ENCODE measurements around the gene PIWIL4.

The PIWIL4 gene

DNA sequence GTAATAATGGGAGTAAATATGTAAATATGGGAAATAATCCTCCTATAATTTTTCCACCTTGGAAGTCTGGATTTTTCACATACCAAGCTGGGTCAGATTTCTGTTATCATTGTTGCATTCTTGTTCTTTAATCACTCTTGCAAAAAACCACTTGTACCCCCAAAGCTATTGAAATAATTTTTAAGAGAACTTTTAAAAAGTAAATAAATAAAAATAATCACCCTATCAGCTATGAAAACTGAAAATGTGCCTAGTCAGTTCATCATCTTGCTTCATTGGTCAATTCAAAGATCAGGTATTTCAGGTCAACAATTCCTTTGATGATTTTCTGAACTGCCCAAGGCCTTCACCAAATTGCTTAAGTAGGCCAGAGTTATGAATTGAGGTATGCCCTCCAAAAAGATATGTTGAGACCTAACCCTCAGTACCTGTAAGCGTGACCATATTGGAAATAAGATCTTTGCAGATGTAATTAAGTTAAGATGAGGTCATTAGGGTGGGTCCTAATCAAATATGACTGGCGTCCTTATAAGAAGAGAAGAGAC is 95.8 kb downstream of the PIWIL4 start:
- no peak for DNase-seq (ENCODE audit: low read depth in 2 of 2)

DNA sequence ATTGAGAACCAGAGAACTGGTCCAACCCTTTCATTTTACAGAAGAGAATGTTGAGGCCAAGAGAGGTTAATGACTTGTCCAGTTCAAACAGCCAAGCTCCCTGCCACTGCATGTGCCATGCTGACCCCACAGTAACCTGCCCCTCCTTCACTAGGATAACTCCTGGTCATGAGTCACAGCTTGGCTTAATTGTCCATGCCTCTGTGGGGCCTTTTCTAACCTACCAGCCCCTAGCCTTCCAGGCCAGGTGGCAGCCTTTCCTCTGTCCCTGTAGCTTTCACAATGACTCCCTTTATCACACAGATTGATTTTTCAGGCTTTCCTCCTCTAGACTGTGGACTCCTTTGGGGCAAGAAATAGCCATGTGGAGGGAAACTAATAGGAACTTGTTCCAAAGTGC is 97.2 kb downstream of the PIWIL4 start:
- no peak for DNase-seq (ENCODE audit: low read depth in 2 of 2)

DNA sequence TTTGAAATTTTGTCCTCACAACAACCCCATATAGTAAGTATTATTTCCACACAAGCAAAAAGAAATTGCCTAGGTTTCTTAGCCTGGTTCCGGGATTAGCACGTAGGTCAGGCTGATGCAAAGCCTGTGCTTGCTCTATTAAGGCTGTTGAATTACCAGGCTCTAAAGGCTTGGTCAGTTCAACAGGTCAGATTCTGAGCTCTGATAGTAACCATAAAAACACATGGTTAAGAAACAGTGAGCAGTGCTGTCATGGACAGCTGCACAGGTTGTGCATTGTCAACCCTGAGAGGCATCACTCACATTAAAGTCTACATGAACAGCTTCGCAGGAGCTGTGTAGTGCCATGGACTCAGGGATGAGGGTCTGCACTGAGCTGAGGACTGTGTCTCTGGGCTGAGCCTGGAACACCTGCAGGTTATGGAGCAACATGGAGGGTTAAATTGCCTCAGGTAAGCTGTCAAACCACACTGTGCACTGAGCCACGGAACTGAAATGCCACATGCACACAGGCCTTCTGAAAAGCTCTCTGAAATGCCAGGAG is 98.0 kb downstream of the PIWIL4 start:
- DNase-seq (ENCODE audit: low read depth in 2 of 2), result no peak

DNA sequence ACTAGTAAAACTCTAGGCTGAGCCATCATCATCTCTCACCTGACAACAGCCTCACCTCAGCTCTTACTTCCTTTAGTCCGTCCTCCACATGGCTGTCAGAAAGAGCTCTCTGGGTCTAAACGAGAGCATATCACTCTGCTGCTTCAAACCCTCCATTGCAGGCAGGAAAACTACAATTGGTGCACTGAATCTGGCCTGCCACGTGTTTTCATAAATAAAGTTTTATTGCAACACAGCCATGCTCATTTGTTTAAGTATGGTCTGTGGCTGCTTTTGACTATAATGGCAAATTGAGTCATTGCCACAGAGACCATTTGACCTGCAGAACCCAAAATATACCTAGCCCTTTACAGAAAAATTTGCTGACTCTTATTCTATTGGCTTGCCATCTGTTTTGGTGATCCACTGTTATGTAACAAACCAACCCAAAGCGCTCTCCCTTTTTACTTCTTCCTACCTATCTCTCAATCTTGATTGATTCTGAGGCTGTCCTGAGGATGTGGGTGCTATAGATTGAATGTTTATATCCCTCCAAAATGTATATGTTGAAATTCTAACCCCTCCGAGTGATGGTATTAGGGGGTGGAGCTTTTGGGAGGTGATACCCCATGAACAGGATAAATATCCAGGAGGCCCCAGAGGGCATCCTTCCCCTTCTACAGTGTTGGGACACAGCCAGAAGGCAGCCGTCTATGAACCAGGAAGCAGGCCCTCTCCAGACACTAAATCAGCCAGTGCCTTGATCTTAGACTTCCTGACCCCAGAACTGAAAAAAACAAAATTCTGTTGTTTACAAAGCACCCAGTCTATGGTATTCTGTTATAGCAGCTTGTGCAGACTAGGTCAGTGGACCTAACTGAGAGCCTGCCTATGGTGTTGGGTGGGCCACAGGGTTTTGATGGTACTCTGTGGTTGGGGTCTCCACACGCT is 99.9 kb downstream of the PIWIL4 start:
- no peak for DNase-seq (ENCODE audit: low read depth in 2 of 2)

DNA sequence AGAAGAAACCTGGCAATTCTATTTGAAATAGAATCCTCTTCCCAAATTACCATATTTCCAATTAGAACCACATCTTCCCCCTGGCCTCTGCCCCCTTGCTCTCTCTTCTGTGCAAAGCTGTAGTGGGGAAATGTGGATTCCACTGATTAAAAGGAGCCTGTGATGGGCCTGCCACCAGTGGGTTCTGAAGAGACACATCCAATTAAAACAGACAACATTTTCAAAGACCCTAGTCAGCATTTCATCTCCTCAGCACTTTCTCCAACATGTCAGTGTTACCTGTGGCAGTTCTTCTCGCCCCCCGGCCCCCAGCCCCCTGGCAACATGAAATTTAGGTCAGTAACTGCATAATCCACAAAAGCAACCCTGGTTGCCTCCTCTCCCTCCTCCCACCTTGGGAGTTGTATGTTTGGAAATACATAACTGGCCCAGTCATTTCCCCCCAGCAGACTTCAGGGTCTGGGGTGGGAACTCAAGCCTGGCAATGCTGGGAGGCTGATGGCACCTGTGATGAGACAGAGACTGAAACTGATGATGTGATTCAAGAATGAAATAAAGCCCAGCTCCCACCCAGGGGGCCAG is 101.1 kb downstream of the PIWIL4 start:
- DNase-seq (ENCODE audit: low read depth in 2 of 2), result no peak

DNA sequence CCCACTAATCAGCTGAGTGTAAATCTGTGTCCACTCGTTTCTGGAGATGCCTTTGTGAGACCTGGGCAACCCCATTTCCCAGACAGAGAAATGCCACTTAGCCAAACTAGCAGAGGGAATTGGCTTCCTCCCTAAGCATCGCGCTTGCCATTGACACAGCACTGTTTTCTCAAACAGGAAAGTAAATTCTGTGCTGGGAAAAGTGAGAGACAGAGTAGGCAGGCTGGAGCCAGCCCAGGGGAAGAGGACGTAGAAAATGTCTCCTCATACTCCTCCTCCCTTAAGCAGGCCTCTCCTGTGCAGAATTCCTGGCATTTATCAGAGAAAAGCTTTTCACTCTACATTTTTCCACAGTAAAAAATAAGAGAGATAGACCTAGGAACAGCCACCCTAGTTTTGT is 101.9 kb downstream of the PIWIL4 start:
- DNase-seq (ENCODE audit: low read depth in 2 of 2), result no peak

Data from stimulated activated CD8-positive, alpha-beta memory T cell treated with anti-CD3 and anti-CD28 coated beads, Interleukin-15, amount 100 ng/mL, for 4 hours (primary cell).